Fibroblast of skin of left biceps (primary cell): ENCODE data around the gene NRIP3.
"Not testable (repeated sequence)": the region's sequence is repeated elsewhere in the genome, so short reads cannot be mapped to it uniquely, and the experiment has no call there.

ENCODE experiments used
- DNase-seq, 2 experiments: peaks; one replicate each; pipeline ENCODE4 v3.0.0-alpha.2; 2013; ENCODE audit warnings: low read depth in 2 of 2

The NRIP3 gene

GRCh38 chr11:8973121-8973520 lies 30.7 kb downstream of the NRIP3 start:
- DNase-seq: no peak

GRCh38 chr11:8971924-8972316 lies 31.9 kb downstream of the NRIP3 start:
- DNase-seq: no peak

- DNase-seq: no peak
Observed at GRCh38 chr11:8971196-8971923, 32.4 kb downstream of the NRIP3 start.

GRCh38 chr11:8967184-8967583 lies 36.6 kb downstream of the NRIP3 start:
- DNase-seq: no peak

GRCh38 chr11:8964324-8965320 lies 39.2 kb downstream of the NRIP3 start, which contains the start of gene TMEM9B:
Gene TMEM9B (minus strand): TSS chr11:8964442. CDS start chr11:8964313, 129 bp downstream.
- DNase-seq: peak; percentile 31 to 33

- no peak for DNase-seq
Observed at GRCh38 chr11:8963569-8964323, 40.1 kb downstream of the NRIP3 start.

GRCh38 chr11:8962841-8963240 lies 41.0 kb downstream of the NRIP3 start:
- no peak for DNase-seq

- DNase-seq: no peak
Observed at GRCh38 chr11:8961401-8961800, 42.4 kb downstream of the NRIP3 start.

GRCh38 chr11:8959546-8960166 lies 44.1 kb downstream of the NRIP3 start:
- DNase-seq: peak; percentile 33 to 46

- no peak for DNase-seq
Observed at GRCh38 chr11:8956860-8957259, 46.9 kb downstream of the NRIP3 start.

GRCh38 chr11:8948886-8949285 lies 54.9 kb downstream of the NRIP3 start:
- no peak for DNase-seq

GRCh38 chr11:8947230-8947943 lies 56.4 kb downstream of the NRIP3 start:
- DNase-seq: no peak

GRCh38 chr11:8942518-8943066 lies 61.2 kb downstream of the NRIP3 start, which contains the start of gene ASCL3:
Gene ASCL3 (minus strand): TSS chr11:8943016. CDS start chr11:8938161, 4,855 bp downstream.
- DNase-seq: no peak

- DNase-seq: no peak
Observed at GRCh38 chr11:8941341-8942103, 62.3 kb downstream of the NRIP3 start.

GRCh38 chr11:8937659-8938058 lies 66.1 kb downstream of the NRIP3 start:
- DNase-seq: no peak

GRCh38 chr11:8937159-8937558 lies 66.6 kb downstream of the NRIP3 start:
- no peak for DNase-seq

GRCh38 chr11:8935789-8936188 lies 68.0 kb downstream of the NRIP3 start:
- not testable (repeated sequence) for DNase-seq

- peak; percentile 78 for DNase-seq
Observed at GRCh38 chr11:8934742-8935488, 68.9 kb downstream of the NRIP3 start.

GRCh38 chr11:8933931-8934330 lies 69.9 kb downstream of the NRIP3 start:
- no peak for DNase-seq
